SK-N-SH treated with all-trans-retinoic acid at 6 μM for 48 hours (cell line): ENCODE results near the gene AGAP1.

Experiments
- ATAC-seq: fragments of 200-7000 bp; cut with Tn5 transposase; 3 replicates; pipeline ENCODE4 v1.9.1; 2020; ENCODE audit warnings: mild to moderate bottlenecking, moderate library complexity
- BACH2 ChIP-seq: fragments of 250-450 bp; sonication (Bioruptor Pico); IDR thresholded peaks from 2 replicates; pipeline ENCODE4 v1.9.0; 2021; ENCODE audit warnings: mild to moderate bottlenecking, borderline replicate concordance
- CREB5 ChIP-seq: fragments of 250-450 bp; sonication (Bioruptor Pico); IDR thresholded peaks from 2 replicates; pipeline ENCODE4 v1.5.1; 2020; ENCODE audit warnings: low read depth, mild to moderate bottlenecking, moderate library complexity
- CSDC2 ChIP-seq: fragments of 250-450 bp; sonication (Bioruptor Pico); IDR thresholded peaks from 2 replicates; pipeline ENCODE4 v1.5.0; 2020; ENCODE audit warnings: mild to moderate bottlenecking, moderate library complexity
- CSRNP3 ChIP-seq: fragments of 250-450 bp; sonication (Bioruptor Pico); IDR thresholded peaks from 2 replicates; pipeline ENCODE4 v1.5.1; 2021; ENCODE audit warnings: mild to moderate bottlenecking, moderate library complexity
- ESRRG ChIP-seq: fragments of 250-450 bp; sonication (Bioruptor Pico); IDR thresholded peaks from 2 replicates; pipeline ENCODE4 v1.6.1; 2021; ENCODE audit warnings: mild to moderate bottlenecking
- ISL1 ChIP-seq: fragments of 250-450 bp; sonication (Bioruptor Pico); IDR thresholded peaks from 2 replicates; pipeline ENCODE4 v2.1.2; 2022; ENCODE audit warnings: mild to moderate bottlenecking, moderate library complexity
- OSR1 ChIP-seq: fragments of 250-450 bp; sonication (Bioruptor Pico); IDR thresholded peaks from 2 replicates; pipeline ENCODE4 v1.8.0; 2022; ENCODE audit warnings: moderate library complexity, mild to moderate bottlenecking, inconsistent platforms
- PPARA ChIP-seq: fragments of 250-450 bp; sonication (Bioruptor Pico); IDR thresholded peaks from 2 replicates; pipeline ENCODE4 v1.5.0; 2020; ENCODE audit warnings: mild to moderate bottlenecking, borderline replicate concordance
- RARB ChIP-seq: fragments of 250-450 bp; sonication (Bioruptor Pico); IDR thresholded peaks from 2 replicates; pipeline ENCODE4 v1.8.0; 2021; ENCODE audit warnings: mild to moderate bottlenecking, moderate library complexity
- SNAI2 ChIP-seq: fragments of 250-450 bp; sonication (Bioruptor Pico); IDR thresholded peaks from 2 replicates; pipeline ENCODE4 v1.5.0; 2020; ENCODE audit warnings: mild to moderate bottlenecking, moderate library complexity
- TCF4 ChIP-seq: fragments of 250-450 bp; sonication (Bioruptor Pico); IDR thresholded peaks from 2 replicates; pipeline ENCODE4 v1.8.0; 2021; ENCODE audit warnings: mild to moderate bottlenecking, moderate library complexity, borderline replicate concordance
- TSHZ2 ChIP-seq: fragments of 250-450 bp; sonication (Bioruptor Pico); IDR thresholded peaks from 2 replicates; pipeline ENCODE4 v1.5.0; 2020; ENCODE audit warnings: mild to moderate bottlenecking, moderate library complexity
- ZFP3 ChIP-seq: fragments of 250-450 bp; sonication (Bioruptor Pico); IDR thresholded peaks from 2 replicates; pipeline ENCODE4 v1.5.0; 2020; ENCODE audit warnings: mild to moderate bottlenecking, moderate library complexity
- ZFP30 ChIP-seq: fragments of 450-650 bp; formaldehyde crosslinking; IDR thresholded peaks from 2 replicates; pipeline ENCODE4 v1.5.0; 2022; ENCODE audit warnings: mild to moderate bottlenecking, moderate library complexity
- ZNF565 ChIP-seq: fragments of 450-650 bp; formaldehyde crosslinking; conservative IDR thresholded peaks from 2 replicates; pipeline ENCODE4 v1.5.0; 2020; ENCODE audit warnings: low read depth, mild to moderate bottlenecking, moderate library complexity
- ZNF70 ChIP-seq: fragments of 450-650 bp; formaldehyde crosslinking; IDR thresholded peaks from 2 replicates; pipeline ENCODE4 v1.5.0; 2020; ENCODE audit warnings: mild to moderate bottlenecking, moderate library complexity
- ZNF8 ChIP-seq: fragments of 450-650 bp; formaldehyde crosslinking; IDR thresholded peaks from 2 replicates; pipeline ENCODE4 v1.5.0; 2020; ENCODE audit warnings: mild to moderate bottlenecking, moderate library complexity
- TF ChIP-seq, protein P1 (sequence below): fragments of 250-450 bp; sonication (Bioruptor Pico); IDR thresholded peaks from 2 replicates; pipeline ENCODE4 v1.8.0; 2021; ENCODE audit warnings: low read depth, mild to moderate bottlenecking, moderate library complexity, borderline replicate concordance

AGAP1 gene

DNA sequence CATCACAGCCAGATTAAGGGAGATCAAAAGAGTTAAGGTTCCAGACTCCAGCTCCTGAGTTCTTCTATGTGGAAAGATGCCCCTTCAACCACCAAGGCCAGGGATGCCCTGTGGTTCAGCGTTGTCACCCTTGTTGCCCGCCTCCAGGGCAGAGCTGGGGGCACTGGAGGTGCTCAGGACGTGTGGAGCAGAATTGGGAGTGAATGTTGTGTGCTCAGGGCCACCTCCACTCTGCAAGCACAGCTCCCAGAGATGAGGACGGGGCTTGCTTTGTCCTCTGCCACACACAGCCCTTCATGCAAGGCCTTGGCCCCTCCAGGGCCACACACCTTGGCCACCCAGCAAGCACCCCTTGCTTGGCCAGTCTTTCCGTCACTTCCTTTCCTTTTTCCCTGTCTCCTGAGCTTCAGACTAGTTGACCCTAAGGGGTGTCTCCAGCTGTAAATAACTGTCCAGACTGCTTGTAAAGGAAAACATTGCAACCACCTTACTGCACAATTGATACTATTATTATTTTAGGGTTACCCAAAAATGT is 103.3 kb downstream of the AGAP1 start:
- TF ChIP-seq ESRRG (no peak), OSR1 (CRISPR knock-in tag) (no peak), TSHZ2 (CRISPR knock-in tag) (no peak), CSRNP3 (CRISPR knock-in tag) (no peak), ZFP3 (CRISPR knock-in tag) (no peak), SNAI2 (no peak), PPARA (CRISPR knock-in tag) (no peak), CSDC2 (CRISPR knock-in tag) (no peak), ZNF70 (CRISPR knock-in tag) (no peak), ZNF8 (no peak), BACH2 (no peak), ISL1 (CRISPR knock-in tag) (no peak), ZFP30 (CRISPR knock-in tag) (no peak), RARB (CRISPR knock-in tag) (no peak), CREB5 (CRISPR knock-in tag) (no peak), TCF4 (no peak)
- TF ChIP-seq, protein P1, sequence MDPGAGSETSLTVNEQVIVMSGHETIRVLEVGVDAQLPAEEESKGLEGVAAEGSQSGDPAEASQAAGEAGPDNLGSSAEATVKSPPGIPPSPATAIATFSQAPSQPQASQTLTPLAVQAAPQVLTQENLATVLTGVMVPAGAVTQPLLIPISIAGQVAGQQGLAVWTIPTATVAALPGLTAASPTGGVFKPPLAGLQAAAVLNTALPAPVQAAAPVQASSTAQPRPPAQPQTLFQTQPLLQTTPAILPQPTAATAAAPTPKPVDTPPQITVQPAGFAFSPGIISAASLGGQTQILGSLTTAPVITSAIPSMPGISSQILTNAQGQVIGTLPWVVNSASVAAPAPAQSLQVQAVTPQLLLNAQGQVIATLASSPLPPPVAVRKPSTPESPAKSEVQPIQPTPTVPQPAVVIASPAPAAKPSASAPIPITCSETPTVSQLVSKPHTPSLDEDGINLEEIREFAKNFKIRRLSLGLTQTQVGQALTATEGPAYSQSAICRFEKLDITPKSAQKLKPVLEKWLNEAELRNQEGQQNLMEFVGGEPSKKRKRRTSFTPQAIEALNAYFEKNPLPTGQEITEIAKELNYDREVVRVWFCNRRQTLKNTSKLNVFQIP (CRISPR knock-in tag): no peak
- ATAC-seq: no peak

DNA sequence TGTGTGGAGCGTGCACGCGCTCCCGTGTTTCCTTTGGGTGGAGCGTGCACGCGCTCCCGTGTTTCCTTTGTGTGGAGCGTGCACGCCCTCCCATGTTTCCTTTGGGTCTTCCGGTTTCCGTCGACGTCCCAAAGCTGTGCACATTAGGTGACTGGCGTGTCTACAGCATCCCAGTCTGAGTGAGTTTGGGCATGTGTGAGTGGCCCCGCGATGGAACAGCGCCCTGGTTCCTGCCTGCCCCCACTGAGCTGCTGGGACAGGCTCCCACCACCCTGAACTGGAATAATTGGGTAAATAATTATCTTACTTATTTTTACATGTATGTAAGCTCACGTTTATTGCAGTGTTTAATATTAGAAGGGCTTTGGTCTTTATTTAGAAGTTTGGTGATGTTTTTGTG is 104.2 kb downstream of the AGAP1 start:
- no peak for TF ChIP-seq ISL1 (CRISPR knock-in tag)
- no peak for TF ChIP-seq ZNF565 (CRISPR knock-in tag)
- TF ChIP-seq TSHZ2 (CRISPR knock-in tag): no peak
- no peak for TF ChIP-seq TCF4
- TF ChIP-seq OSR1 (CRISPR knock-in tag): no peak
- no peak for TF ChIP-seq BACH2
- no peak for TF ChIP-seq CREB5 (CRISPR knock-in tag)
- ATAC-seq: no peak
